Neutrophil (primary cell): Measurements from ENCODE around the gene ABLIM2.

Source experiments
- H3K27ac ChIP-seq: fragments of 200-600 bp; sonication (generic); 2 replicates; pipeline ENCODE4 v1.5.1; 2016; ENCODE audit warnings: mild to moderate bottlenecking, moderate library complexity
- H3K27me3 ChIP-seq: fragments of 200-600 bp; sonication (generic); 2 replicates; pipeline ENCODE4 v1.6.0; 2016; ENCODE audit warnings: mild to moderate bottlenecking
- H3K36me3 ChIP-seq: fragments of 200-600 bp; sonication (generic); 2 replicates; pipeline ENCODE4 v1.5.1; 2017
- H3K4me1 ChIP-seq, 2 experiments: fragments of 200-600 bp in 1 of 2; sonication (generic) in 1 of 2; 1 replicate in 1 of 2; 2 replicates in 1 of 2; pipeline versions ENCODE4 v1.5.1 to v1.6.1; 2013 to 2016; ENCODE audit warnings: low read depth in 1 of 2, low read length in 1 of 2, mild to moderate bottlenecking in 1 of 2, moderate library complexity in 1 of 2; ENCODE audit not compliant: control insufficient read depth in 1 of 2, insufficient read depth in 1 of 2
- H3K4me3 ChIP-seq, 2 experiments: fragments of 200-600 bp in 1 of 2; sonication (generic) in 1 of 2; 1 replicate in 1 of 2; 2 replicates in 1 of 2; pipeline ENCODE4 v1.5.1; 2013 to 2016; ENCODE audit warnings: low read depth in 1 of 2, low read length in 1 of 2, mild to moderate bottlenecking in 1 of 2, moderate library complexity in 1 of 2
- H3K9me3 ChIP-seq: fragments of 200-600 bp; sonication (generic); 2 replicates; pipeline ENCODE4 v1.5.1; 2016
- CTCF ChIP-seq: fragments of 200-600 bp; sonication (generic); IDR thresholded peaks from 2 replicates; pipeline ENCODE4 v1.5.1; 2016; ENCODE audit warnings: antibody characterized with exemption

Gene ABLIM2

GRCh38 chr4:8082517-8083055 lies 76.0 kb downstream of the ABLIM2 start:
- H3K4me1 ChIP-seq = no peaks in the 10 kb centered on the region
- no peak for TF ChIP-seq CTCF
- no peak overlapping the region for H3K4me3 ChIP-seq
- peaks cover 34% of the 10 kb centered on the region for H3K27me3 ChIP-seq
- no peak overlapping the region for H3K27ac ChIP-seq
- H3K36me3 ChIP-seq = no peaks in the 10 kb centered on the region
- no peaks in the 10 kb centered on the region for H3K9me3 ChIP-seq

GRCh38 chr4:8081621-8082516 lies 76.7 kb downstream of the ABLIM2 start:
- Histone ChIP-seq H3K4me1 (no peaks in the 10 kb centered on the region), H3K36me3 (no peaks in the 10 kb centered on the region), H3K27me3 (peaks cover 34% of the 10 kb centered on the region), H3K4me3 (no peak overlapping the region), H3K27ac (no peak overlapping the region), H3K9me3 (no peaks in the 10 kb centered on the region)
- no peak for TF ChIP-seq CTCF

GRCh38 chr4:8081171-8081570 lies 77.4 kb downstream of the ABLIM2 start:
- no peak overlapping the region for H3K27ac ChIP-seq
- peaks cover 34% of the 10 kb centered on the region for H3K27me3 ChIP-seq
- H3K36me3 ChIP-seq = no peaks in the 10 kb centered on the region
- no peaks in the 10 kb centered on the region for H3K9me3 ChIP-seq
- no peak overlapping the region for H3K4me3 ChIP-seq
- H3K4me1 ChIP-seq = no peaks in the 10 kb centered on the region
- TF ChIP-seq CTCF = no peak

- Histone ChIP-seq H3K4me3 (no peak overlapping the region), H3K27ac (no peak overlapping the region), H3K9me3 (no peaks in the 10 kb centered on the region), H3K27me3 (peaks cover 34% of the 10 kb centered on the region), H3K4me1 (no peaks in the 10 kb centered on the region), H3K36me3 (no peaks in the 10 kb centered on the region)
- no peak for TF ChIP-seq CTCF
Measured at GRCh38 chr4:8080754-8081065, 77.9 kb downstream of the ABLIM2 start.

- no peak for TF ChIP-seq CTCF
- peaks cover 34% of the 10 kb centered on the region for H3K27me3 ChIP-seq
Measured at GRCh38 chr4:8079916-8080753, 78.5 kb downstream of the ABLIM2 start.

More at GRCh38 chr4:8079916-8080753, 78.5 kb downstream of the ABLIM2 start:
- H3K27ac ChIP-seq = no peak overlapping the region
- no peaks in the 10 kb centered on the region for H3K4me1 ChIP-seq
- no peaks in the 10 kb centered on the region for H3K9me3 ChIP-seq
- H3K36me3 ChIP-seq = no peaks in the 10 kb centered on the region
- no peak overlapping the region for H3K4me3 ChIP-seq
